H1 (cell line): ENCODE results near the gene RGS17. TPM values are rescaled to one million over a fixed set of nuclear protein-coding genes. Genes with fewer than 3 reads are reported as not detected.

Source experiments
- ASH2L ChIP-seq: fragments of 200-600, 300-600 bp; sonication (generic); IDR thresholded peaks from one replicate; pipeline ENCODE4 v1.7.1; 2017; ENCODE audit warnings: low read length
- BACH1 ChIP-seq: IDR thresholded peaks from 2 replicates; pipeline ENCODE4 v1.6.1; 2012; ENCODE audit warnings: low read length, improper control_type of control experiment
- BRCA1 ChIP-seq: IDR thresholded peaks from 2 replicates; pipeline ENCODE4 v1.6.1; 2012; ENCODE audit warnings: low read depth, low read length, improper control_type of control experiment
- CBX5 ChIP-seq: fragments of 300-800, 300-1000 bp; sonication (generic); IDR thresholded peaks from 2 replicates; pipeline ENCODE4 v1.7.1; 2016; ENCODE audit warnings: antibody characterized with exemption, low read length, low read depth
- EGR1 ChIP-seq: IDR thresholded peaks from 2 replicates; pipeline ENCODE4 v1.6.1; 2011; ENCODE audit warnings: low read depth, low read length, borderline replicate concordance
- EP300 ChIP-seq, 2 experiments: IDR thresholded peaks; 1 replicate in 1 of 2; 2 replicates in 1 of 2; pipeline ENCODE4 v1.6.1; 2011 to 2012; ENCODE audit warnings: low read depth in 2 of 2, low read length in 2 of 2, mild to moderate bottlenecking in 2 of 2, borderline replicate concordance in 1 of 2, inconsistent platforms in 1 of 2, moderate library complexity in 1 of 2
- EZH2 ChIP-seq: fragments of 200-600 bp; sonication (generic); IDR thresholded peaks from 2 replicates; pipeline ENCODE4 v1.7.1; 2012; ENCODE audit warnings: low read depth, mild to moderate bottlenecking, moderate library complexity, low read length, inconsistent platforms; ENCODE audit not compliant: severe bottlenecking
- GTF2F1 ChIP-seq: IDR thresholded peaks from 2 replicates; pipeline ENCODE4 v1.6.1; 2012; ENCODE audit warnings: low read depth, low read length, improper control_type of control experiment, borderline replicate concordance
- KDM5A ChIP-seq: fragments of 200-600 bp; IDR thresholded peaks from 2 replicates; pipeline ENCODE4 v1.7.1; 2012; ENCODE audit warnings: mild to moderate bottlenecking, low read length, inconsistent platforms, mixed read lengths
- POLR2AphosphoS5 ChIP-seq: IDR thresholded peaks from 2 replicates; pipeline ENCODE4 v1.6.1; 2011; ENCODE audit warnings: low read depth, low read length
- RAD21 ChIP-seq, 2 experiments: IDR thresholded peaks in 1 of 2; conservative IDR thresholded peaks in 1 of 2; 2 replicates each; pipeline ENCODE4 v1.6.1; 2011; ENCODE audit warnings: low read depth in 2 of 2, low read length in 2 of 2, improper control_type of control experiment in 1 of 2, inconsistent platforms in 1 of 2, mild to moderate bottlenecking in 1 of 2, moderate library complexity in 1 of 2
- RBBP5 ChIP-seq: IDR thresholded peaks from 2 replicates; pipeline ENCODE4 v1.7.1; 2012; ENCODE audit warnings: low read depth, mild to moderate bottlenecking, inconsistent platforms, low read length, moderate library complexity, borderline replicate concordance
- RXRA ChIP-seq: IDR thresholded peaks from 2 replicates; pipeline ENCODE4 v1.6.1; 2011; ENCODE audit warnings: low read depth, mild to moderate bottlenecking, low read length, moderate library complexity; ENCODE audit not compliant: insufficient read depth
- SAP30 ChIP-seq: fragments of 300-600 bp; sonication (generic); IDR thresholded peaks from 2 replicates; pipeline ENCODE4 v1.7.1; 2012; ENCODE audit warnings: low read length, moderate library complexity, mild to moderate bottlenecking, inconsistent platforms; ENCODE audit not compliant: insufficient read depth, insufficient replicate concordance
- SIN3A ChIP-seq, 2 experiments: IDR thresholded peaks in 1 of 2; conservative IDR thresholded peaks in 1 of 2; 2 replicates each; pipeline ENCODE4 v1.6.1; 2011 to 2012; ENCODE audit warnings: low read length in 2 of 2, improper control_type of control experiment in 1 of 2, low read depth in 1 of 2, mild to moderate bottlenecking in 1 of 2
- SIX5 ChIP-seq: IDR thresholded peaks from 2 replicates; pipeline ENCODE4 v1.6.1; 2011; ENCODE audit warnings: mild to moderate bottlenecking, low read depth, low read length
- SP1 ChIP-seq: IDR thresholded peaks from 2 replicates; pipeline ENCODE4 v1.6.1; 2011; ENCODE audit warnings: low read depth, low read length
- SP2 ChIP-seq: IDR thresholded peaks from 2 replicates; pipeline ENCODE4 v1.6.1; 2012; ENCODE audit warnings: mild to moderate bottlenecking, low read length, inconsistent platforms
- SP4 ChIP-seq: IDR thresholded peaks from 2 replicates; pipeline ENCODE4 v1.6.1; 2012; ENCODE audit warnings: low read length, inconsistent platforms
- SUZ12 ChIP-seq: fragments of 200-600 bp; sonication (generic); IDR thresholded peaks from 2 replicates; pipeline ENCODE4 v1.6.1; 2012; ENCODE audit warnings: mild to moderate bottlenecking, inconsistent platforms, low read length, moderate library complexity, mixed read lengths
- TAF1 ChIP-seq: IDR thresholded peaks from 2 replicates; pipeline ENCODE4 v1.6.1; 2011; ENCODE audit warnings: mild to moderate bottlenecking, low read depth, low read length
- polyA plus RNA-seq, 7 experiments: library from polyadenylated mRNA; depleted of rRNA in 3 of 7; stranded (reverse) in 5 of 7; unstranded in 2 of 7; fragments of >200 nt in 5 of 7; fragments of 200-250 nt in 2 of 7; gene quantifications; 1 replicate in 5 of 7; 2 replicates in 1 of 7; 4 replicates in 1 of 7; pipeline versions ENCODE4 v1.2.1 to v1.2.3, GENCODE V29; 2011 to 2013; ENCODE audit warnings: missing spikeins in 2 of 7, mixed read lengths in 2 of 7
- total RNA-seq: library from RNA; stranded (reverse); fragmentation: NEBNext Ultra II Directional; extraction: Animal tissue kit (Norgen Biotek cat#: 25700); gene quantifications from 2 replicates; pipeline ENCODE4 v1.2.1, GENCODE V29; 2021
- TF ChIP-seq, protein P1 (sequence below): IDR thresholded peaks from 2 replicates; pipeline ENCODE4 v1.6.1; 2012; ENCODE audit warnings: low read length, inconsistent platforms

RGS17 gene
- total and polyA plus RNA-seq, 2 of the 8 experiments (the other 6 are each of a cell fraction or from before 2014, with no cell fraction given) = 2.0 to 12.2 TPM

DNA sequence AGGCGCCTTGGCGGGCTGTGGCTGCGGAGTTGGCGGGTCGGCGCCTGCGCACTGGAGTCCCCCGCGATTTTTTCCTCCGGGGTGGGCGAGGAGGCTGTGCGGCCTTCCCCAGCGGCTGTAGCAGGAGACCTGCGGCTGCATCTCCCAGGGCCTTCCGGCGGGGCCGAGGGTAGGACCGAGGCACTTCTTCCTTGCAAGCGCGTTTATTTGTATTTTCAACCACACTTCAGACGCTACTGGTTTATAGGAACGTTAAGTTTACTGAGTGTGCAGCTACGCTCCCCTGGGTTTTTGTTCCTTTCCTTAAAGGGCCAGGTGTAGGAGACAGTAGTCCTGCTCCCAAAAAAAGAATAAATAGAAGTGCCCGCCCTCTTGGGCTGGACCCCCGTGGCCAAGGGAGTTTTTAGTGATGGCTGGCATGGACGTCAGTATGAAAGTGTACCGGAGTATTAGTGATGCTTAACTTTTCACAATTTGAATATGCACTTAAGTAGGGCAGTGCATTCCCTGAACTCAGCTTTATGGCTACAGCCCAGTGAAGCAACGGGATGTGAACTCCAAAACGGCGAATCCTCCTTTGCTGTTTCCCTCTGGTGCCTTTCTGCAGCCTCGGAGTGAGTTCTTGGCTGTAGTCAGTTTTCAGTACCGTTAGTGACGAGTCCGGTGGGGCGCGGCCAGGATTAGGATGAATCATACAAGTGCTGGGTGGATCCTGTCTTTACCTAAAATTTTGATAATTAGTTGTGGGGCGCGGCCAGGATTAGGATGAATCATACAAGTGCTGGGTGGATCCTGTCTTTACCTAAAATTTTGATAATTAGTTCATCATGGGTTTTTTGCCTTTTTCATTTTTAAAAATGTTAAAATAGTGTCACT, 147.2 kb downstream of the RGS17 start (continued):
- TF ChIP-seq EP300 (IDR thresholded peaks at IDR 0.05; ENCODE audit: borderline replicate concordance in 1 of 2, low read depth in 2 of 2, low read length in 2 of 2) = no peak
- TF ChIP-seq KDM5A = no peak
- TF ChIP-seq CBX5 = no peak
- no peak for TF ChIP-seq RXRA
- TF ChIP-seq SUZ12 = no peak
- no peak for TF ChIP-seq EZH2
- no peak; the same call in 1 of the 2 replicates for TF ChIP-seq TAF1
- peak; percentile 77 for TF ChIP-seq ASH2L
- TF ChIP-seq GTF2F1 = no peak
- no peak for TF ChIP-seq BACH1
- TF ChIP-seq POLR2AphosphoS5 = no peak
- no peak for TF ChIP-seq RBBP5
- TF ChIP-seq SIN3A (conservative IDR thresholded peaks at IDR 0.05 in 1 of 2, IDR thresholded peaks at IDR 0.05 in 1 of 2; ENCODE audit: low read depth in 1 of 2, low read length in 2 of 2) = 0 out of 4 replicates have a peak, but pooled peaks of 1 of the 2 experiments have one; percentile 18
- no peak for TF ChIP-seq SIX5
- TF ChIP-seq SP1 = no peak
- no peak for TF ChIP-seq EGR1
- TF ChIP-seq SP2 = no peak
- TF ChIP-seq RAD21 (IDR thresholded peaks at IDR 0.05 in 1 of 2, conservative IDR thresholded peaks at IDR 0.05 in 1 of 2; ENCODE audit: low read depth in 2 of 2, low read length in 2 of 2) = no peak
- TF ChIP-seq SAP30 = peak; percentile 44
- no peak for TF ChIP-seq SP4
- no peak for TF ChIP-seq BRCA1
- TF ChIP-seq, protein P1, sequence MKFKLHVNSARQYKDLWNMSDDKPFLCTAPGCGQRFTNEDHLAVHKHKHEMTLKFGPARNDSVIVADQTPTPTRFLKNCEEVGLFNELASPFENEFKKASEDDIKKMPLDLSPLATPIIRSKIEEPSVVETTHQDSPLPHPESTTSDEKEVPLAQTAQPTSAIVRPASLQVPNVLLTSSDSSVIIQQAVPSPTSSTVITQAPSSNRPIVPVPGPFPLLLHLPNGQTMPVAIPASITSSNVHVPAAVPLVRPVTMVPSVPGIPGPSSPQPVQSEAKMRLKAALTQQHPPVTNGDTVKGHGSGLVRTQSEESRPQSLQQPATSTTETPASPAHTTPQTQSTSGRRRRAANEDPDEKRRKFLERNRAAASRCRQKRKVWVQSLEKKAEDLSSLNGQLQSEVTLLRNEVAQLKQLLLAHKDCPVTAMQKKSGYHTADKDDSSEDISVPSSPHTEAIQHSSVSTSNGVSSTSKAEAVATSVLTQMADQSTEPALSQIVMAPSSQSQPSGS = no peak
